Glomerular visceral epithelial cell (primary cell): ENCODE data around the gene HES5.

Source experiments
- DNase-seq: peaks from one replicate; pipeline ENCODE4 v3.0.0-alpha.2; 2016; ENCODE audit errors: extremely low spot score

HES5 gene

GRCh38 chr1:2514863-2515762 is 14.9 kb downstream of the HES5 start:
- no peak for DNase-seq

GRCh38 chr1:2513939-2514652 is 16.0 kb downstream of the HES5 start:
- DNase-seq: no peak

GRCh38 chr1:2512862-2513421 is 17.1 kb downstream of the HES5 start:
- no peak for DNase-seq

GRCh38 chr1:2510366-2511155 is 19.5 kb downstream of the HES5 start:
- DNase-seq: no peak

GRCh38 chr1:2509589-2509988 is 20.5 kb downstream of the HES5 start:
- DNase-seq: no peak

GRCh38 chr1:2508751-2509150 is 21.3 kb downstream of the HES5 start:
- DNase-seq: no peak

GRCh38 chr1:2508180-2508579 is 21.9 kb downstream of the HES5 start:
- DNase-seq: no peak

GRCh38 chr1:2507744-2508155 is 22.3 kb downstream of the HES5 start:
- DNase-seq: no peak

- DNase-seq: no peak
Observed at GRCh38 chr1:2506901-2507565, 23.0 kb downstream of the HES5 start.

- no peak for DNase-seq
Observed at GRCh38 chr1:2506007-2506860, 23.8 kb downstream of the HES5 start.

- DNase-seq: no peak
Observed at GRCh38 chr1:2505461-2505994, 24.5 kb downstream of the HES5 start.

- DNase-seq: no peak
Observed at GRCh38 chr1:2504949-2505272, 25.2 kb downstream of the HES5 start.

- DNase-seq: no peak
Observed at GRCh38 chr1:2504225-2504948, 25.7 kb downstream of the HES5 start.

- no peak for DNase-seq
Observed at GRCh38 chr1:2503554-2504224, 26.4 kb downstream of the HES5 start.

- DNase-seq: no peak
Observed at GRCh38 chr1:2502661-2503553, 27.2 kb downstream of the HES5 start.

- no peak for DNase-seq
Observed at GRCh38 chr1:2502210-2502609, 27.9 kb downstream of the HES5 start.

- no peak for DNase-seq
Observed at GRCh38 chr1:2501820-2502119, 28.3 kb downstream of the HES5 start.
